Ecto neural progenitor cell (in vitro differentiated cells): ENCODE measurements around the gene MAPKAPK2.

ENCODE experiments used
- DNase-seq: peaks from one replicate; pipeline ENCODE4 v3.0.0-alpha.2; 2018; ENCODE audit warnings: low spot score

The MAPKAPK2 gene

DNA sequence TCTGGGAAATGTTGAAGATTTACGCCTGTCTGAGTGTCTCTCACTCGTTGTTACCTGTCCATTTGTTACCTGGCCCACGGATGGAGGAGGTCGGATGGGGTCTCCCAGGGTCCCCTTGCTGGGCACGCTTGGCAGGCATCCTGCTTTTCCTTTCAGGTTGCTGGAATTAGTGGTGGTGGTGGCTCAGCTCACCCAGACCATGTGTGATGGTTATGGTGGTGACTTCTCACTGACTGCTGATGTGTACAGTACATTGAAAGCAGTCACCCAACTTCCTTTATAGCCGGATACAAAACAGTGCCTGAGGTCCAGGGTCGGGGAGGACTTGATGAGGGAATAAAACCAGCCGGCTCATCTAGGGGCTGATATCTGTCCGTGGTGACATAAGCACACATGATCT, 19.5 kb downstream of the MAPKAPK2 start:
- no peak for DNase-seq

DNA sequence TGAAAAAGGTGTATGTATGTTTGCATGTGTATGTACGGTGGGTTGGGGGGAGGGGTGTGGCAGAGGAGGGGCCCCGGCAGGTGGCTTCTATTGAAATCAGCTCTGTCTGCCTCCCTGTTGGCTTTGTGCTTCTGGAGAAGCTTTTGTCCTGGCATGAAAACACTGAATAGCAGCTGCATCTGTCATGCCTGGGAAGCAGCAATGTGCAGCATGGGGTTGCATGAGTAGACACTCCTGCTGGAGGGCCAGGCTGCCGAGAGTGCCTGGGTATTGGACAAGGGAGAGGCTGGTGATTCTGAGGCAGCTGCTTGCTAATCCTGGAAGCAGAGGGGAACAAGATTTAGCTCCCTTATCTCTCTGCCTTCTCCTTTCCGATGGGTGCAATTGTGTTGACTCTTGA, 20.5 kb downstream of the MAPKAPK2 start:
- peak; percentile 63 for DNase-seq

- DNase-seq = no peak
Measured at GRCh38 chr1:206705726-206706297, 21.1 kb downstream of the MAPKAPK2 start.

DNA sequence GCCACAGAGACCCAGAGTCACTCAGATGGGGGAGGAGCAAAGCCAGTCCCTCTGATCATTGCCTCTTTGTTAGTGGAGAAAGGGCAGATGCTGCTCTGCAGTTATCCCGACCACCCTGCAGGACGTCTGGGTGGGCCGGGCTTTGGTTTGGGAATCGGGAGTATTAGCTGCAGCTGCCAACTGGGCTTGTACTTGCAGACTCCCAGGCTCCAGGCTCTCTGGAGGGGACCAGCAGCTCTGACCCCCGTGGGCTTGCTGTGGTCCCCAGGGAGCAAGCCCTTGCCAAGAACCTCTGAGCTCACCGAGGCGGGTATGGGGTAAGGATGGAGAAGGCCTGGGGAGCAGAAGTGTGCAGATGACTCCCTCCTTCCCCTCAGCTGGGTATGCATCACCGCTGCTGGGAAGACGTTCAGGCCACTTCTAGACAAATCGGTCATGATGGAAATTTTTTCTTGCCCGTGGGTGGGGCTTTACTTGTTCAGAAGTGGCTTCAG, 21.6 kb downstream of the MAPKAPK2 start:
- DNase-seq = peak; percentile 75

GRCh38 chr1:206706806-206707366, 22.2 kb downstream of the MAPKAPK2 start:
- DNase-seq = no peak

DNA sequence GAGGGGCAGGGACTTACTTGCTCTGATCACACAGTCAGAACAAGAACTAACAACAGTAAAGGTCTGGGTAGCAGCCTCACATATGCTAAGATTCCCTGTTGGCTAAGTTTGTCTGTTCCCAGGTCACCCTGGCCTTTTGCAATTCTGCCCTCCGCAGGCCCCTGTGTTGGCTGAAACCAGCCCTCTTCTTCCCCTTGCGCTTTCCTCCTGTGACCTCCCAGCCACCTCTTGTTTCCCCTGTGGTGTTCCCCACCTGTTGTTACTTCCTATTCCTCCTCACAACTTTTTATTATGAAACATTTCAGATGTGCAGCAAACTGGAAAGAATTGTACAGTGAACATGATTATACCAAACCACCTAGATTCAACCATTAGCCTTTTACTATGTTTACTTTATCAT, 23.4 kb downstream of the MAPKAPK2 start:
- DNase-seq = no peak

GRCh38 chr1:206708882-206709281, 24.2 kb downstream of the MAPKAPK2 start:
- DNase-seq = no peak

GRCh38 chr1:206709322-206709721, 24.6 kb downstream of the MAPKAPK2 start:
- DNase-seq = no peak

- no peak for DNase-seq
Measured at GRCh38 chr1:206709772-206710459, 25.2 kb downstream of the MAPKAPK2 start.

- DNase-seq = no peak
Measured at GRCh38 chr1:206710460-206710823, 25.7 kb downstream of the MAPKAPK2 start.

DNA sequence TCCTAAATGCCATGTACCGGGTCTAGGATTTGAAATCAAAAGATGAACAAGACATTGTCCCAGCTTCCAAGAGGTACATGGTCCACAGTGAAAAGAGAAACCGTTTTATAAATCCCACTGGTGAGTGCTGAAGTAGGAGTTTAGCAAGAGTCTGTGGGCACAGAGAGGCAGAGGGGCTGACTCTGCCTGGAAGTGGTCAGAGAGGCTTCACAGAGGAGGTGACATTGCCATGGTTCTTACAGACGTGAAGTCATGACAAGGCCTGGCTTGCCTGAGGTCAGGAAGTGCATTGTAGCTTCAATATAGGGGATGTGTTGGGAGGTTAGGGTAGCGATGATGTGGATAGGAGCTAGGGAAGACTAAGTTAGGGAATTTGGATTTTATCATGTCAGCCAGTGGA, 28.4 kb downstream of the MAPKAPK2 start:
- DNase-seq = no peak

DNA sequence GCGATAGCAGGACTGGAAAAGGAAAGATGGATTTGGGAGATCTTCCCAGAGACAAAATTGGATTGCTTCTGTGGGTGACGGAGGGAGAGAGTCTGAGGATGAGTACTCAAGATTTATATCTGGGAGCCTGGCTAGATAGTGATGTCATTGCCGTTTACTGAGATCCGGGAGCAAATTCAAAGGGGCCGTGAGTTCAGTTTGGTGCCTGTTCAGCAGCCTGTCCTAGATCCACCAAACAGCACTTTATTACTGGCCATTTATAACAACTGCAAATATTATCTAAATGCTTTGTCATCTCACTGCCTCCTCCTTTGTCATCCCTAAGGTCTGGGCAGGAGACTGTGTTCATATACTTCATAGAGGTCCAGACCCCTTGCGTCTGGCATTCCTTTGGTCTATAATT, 29.2 kb downstream of the MAPKAPK2 start:
- no peak for DNase-seq

GRCh38 chr1:206714331-206715058, 29.8 kb downstream of the MAPKAPK2 start:
- no peak for DNase-seq

DNA sequence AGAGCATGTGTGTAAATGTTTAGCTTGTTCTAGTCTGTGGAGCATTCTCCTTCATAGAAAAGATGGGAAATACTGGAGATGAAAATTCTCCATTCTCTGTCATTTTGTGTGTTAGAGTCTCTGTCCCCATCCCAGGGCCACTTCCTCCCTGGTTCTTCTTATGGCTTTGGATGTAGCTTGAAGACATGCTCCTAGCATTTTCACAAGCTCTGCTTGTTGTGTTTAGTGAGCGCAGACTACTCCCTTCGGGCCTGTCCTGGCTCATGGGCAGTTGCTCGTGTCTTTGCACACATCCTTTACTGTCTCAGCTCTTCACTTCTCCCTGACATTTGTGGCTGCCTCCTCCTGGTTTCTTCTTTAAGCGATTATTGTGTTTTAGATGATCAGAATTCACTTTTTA, 30.4 kb downstream of the MAPKAPK2 start:
- no peak for DNase-seq

- DNase-seq = no peak
Measured at GRCh38 chr1:206715552-206716158, 30.9 kb downstream of the MAPKAPK2 start.

DNA sequence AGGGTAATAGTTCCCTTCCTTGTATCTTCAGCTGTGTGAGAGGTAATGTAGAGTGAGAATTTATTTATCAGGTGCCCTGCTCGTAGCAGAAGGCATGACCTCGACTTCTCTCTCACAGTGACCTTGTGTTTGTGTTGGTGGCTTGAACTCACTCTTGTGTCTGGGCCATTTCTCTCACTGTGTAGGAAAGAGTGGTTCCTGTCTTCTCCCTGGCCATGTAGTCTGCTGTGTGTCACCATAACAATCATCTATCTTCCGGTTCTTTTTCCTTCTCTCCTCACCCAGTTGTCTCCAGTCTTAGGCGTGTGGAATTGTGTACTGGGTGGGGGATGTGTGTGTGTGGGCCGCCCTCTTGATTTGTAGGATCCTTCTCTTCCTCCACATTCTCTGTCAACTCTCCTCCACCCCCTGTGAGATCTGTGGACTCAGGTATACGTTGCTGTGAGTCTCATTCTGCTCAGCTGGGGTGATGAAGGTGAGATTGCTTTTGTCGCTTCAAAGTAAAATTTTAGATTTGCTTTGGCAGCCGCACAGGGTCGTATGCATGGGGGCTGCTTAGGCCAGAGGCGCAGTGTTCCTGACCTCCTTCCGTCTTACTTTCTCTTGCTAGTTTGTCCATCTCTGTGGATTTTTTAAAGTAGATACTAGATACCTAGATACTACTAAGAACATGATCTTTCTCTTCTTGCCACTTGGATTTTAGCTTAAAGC, 31.6 kb downstream of the MAPKAPK2 start:
- DNase-seq = no peak

- DNase-seq = no peak
Measured at GRCh38 chr1:206716870-206717673, 32.4 kb downstream of the MAPKAPK2 start.

DNA sequence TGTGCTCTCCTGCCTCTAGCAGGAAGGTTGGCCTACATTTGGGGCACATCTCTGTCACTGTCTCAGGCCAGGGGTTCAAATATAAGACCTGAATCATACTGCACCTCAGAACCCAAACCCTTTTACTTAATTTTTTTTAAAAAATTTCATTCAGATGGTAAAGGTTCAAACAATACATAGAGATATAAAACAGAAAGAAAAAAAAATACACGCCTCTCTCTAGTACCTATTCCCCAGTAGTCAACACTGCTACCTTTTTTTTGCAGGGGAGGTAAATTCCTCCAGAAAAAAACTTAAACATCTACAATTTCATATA, 32.9 kb downstream of the MAPKAPK2 start:
- DNase-seq = no peak

DNA sequence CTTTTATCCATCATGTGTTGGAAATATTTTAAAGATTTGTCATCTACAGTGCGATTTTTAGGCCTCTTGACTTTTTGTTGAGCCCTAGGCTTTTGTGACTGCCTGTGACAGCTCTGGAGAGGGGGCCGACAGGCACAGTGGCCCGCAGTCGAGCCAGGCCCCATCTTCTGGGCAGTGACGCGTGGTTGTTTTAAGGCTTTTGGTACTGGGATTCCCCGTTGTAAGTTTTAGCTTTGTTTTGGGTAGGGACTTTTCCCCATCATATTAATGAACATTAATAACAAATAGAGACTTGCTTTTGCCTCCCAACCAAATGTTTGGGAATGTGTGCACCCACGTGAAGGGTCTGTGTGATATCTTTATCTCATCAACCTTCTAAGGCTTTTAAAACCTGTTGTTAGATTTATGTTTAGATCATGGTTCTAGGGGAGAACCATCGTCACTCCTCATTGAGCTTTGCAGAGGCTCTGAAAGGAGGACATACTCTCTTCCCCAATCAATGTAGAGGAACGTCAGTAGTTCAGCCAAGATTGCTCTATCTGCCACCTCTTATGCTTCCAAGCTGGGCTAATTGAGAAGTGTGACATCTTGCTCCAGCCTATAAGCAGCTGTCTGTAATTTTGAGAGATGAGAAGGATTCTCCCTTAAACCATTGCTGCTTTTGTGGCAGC, 34.6 kb downstream of the MAPKAPK2 start:
- no peak for DNase-seq

DNA sequence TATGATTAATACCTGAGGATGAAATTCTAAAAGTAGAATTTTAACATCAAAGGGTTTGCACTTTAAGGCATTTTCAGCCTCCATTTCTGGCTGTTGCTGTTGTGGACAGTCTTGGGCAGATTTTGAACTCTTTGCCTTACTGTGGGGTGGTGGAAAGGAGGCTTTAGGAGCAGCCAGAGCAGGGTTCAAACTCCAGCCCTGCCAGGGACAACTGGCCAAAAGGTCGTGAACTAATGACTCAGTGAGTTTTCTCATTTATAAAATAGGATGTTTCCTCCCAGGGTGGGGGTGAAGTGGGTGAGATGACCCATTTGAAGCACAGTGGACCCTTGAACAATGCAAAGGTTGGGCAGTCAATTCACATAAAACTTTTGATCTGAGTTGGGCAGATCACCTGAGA, 36.7 kb downstream of the MAPKAPK2 start:
- DNase-seq = no peak
